ENCODE results near the gene RPL18.

The RPL18 gene

GRCh38 chr19:48616041-48616436, 2.9 kb downstream of the RPL18 start:
- in situ Hi-C loops (cut with MboI; ENCODE audit: low sequenced_read_pairs), result no loop called here

- in situ Hi-C loops (cut with MboI; ENCODE audit: low sequenced_read_pairs), result no loop called here
Measured at GRCh38 chr19:48615231-48616040, 3.5 kb downstream of the RPL18 start.

GRCh38 chr19:48614436-48615230, 4.3 kb downstream of the RPL18 start, which contains the start of gene FAM83E:
Gene FAM83E (minus strand): TSS chr19:48615076. CDS start chr19:48613372, 1,704 bp downstream.
- in situ Hi-C loops (cut with MboI; ENCODE audit: low sequenced_read_pairs), result no loop called here

GRCh38 chr19:48613852-48614435, 5.0 kb downstream of the RPL18 start:
- in situ Hi-C loops (cut with MboI; ENCODE audit: low sequenced_read_pairs), result no loop called here

GRCh38 chr19:48613024-48613851, 5.7 kb downstream of the RPL18 start:
- in situ Hi-C loops (cut with MboI; ENCODE audit: low sequenced_read_pairs), result no loop called here

- in situ Hi-C loops (cut with MboI; ENCODE audit: low sequenced_read_pairs), result no loop called here
Measured at GRCh38 chr19:48611872-48612271, 7.1 kb downstream of the RPL18 start.

- in situ Hi-C loops (cut with MboI; ENCODE audit: low sequenced_read_pairs), result no loop called here
Measured at GRCh38 chr19:48609571-48610108, 9.3 kb downstream of the RPL18 start.

- in situ Hi-C loops (cut with MboI; ENCODE audit: low sequenced_read_pairs), result no loop called here
Measured at GRCh38 chr19:48608798-48609263, 10.1 kb downstream of the RPL18 start.

GRCh38 chr19:48607359-48607755, 11.6 kb downstream of the RPL18 start:
- in situ Hi-C loops (cut with MboI; ENCODE audit: low sequenced_read_pairs), result no loop called here

GRCh38 chr19:48606463-48607358, 12.3 kb downstream of the RPL18 start, which contains the start of gene SPACA4:
Gene SPACA4 (plus strand): TSS chr19:48606742. CDS start chr19:48606979, 237 bp downstream.
- in situ Hi-C loops (cut with MboI; ENCODE audit: low sequenced_read_pairs), result no loop called here

- in situ Hi-C loops (cut with MboI; ENCODE audit: low sequenced_read_pairs), result no loop called here
Measured at GRCh38 chr19:48603850-48604249, 15.1 kb downstream of the RPL18 start.

- in situ Hi-C loops (cut with MboI; ENCODE audit: low sequenced_read_pairs), result no loop called here
Measured at GRCh38 chr19:48603449-48603848, 15.5 kb downstream of the RPL18 start.

GRCh38 chr19:48603001-48603400, 16.0 kb downstream of the RPL18 start:
- in situ Hi-C loops (cut with MboI; ENCODE audit: low sequenced_read_pairs), result no loop called here

GRCh38 chr19:48600679-48601417, 18.1 kb downstream of the RPL18 start:
- in situ Hi-C loops (cut with MboI; ENCODE audit: low sequenced_read_pairs), result no loop called here

- in situ Hi-C loops (cut with MboI; ENCODE audit: low sequenced_read_pairs), result no loop called here
Measured at GRCh38 chr19:48598996-48599700, 19.8 kb downstream of the RPL18 start.

- in situ Hi-C loops (cut with MboI; ENCODE audit: low sequenced_read_pairs), result no loop called here
Measured at GRCh38 chr19:48596679-48597465, 22.1 kb downstream of the RPL18 start.

- in situ Hi-C loops (cut with MboI; ENCODE audit: low sequenced_read_pairs), result no loop called here
Measured at GRCh38 chr19:48596237-48596636, 22.7 kb downstream of the RPL18 start.
